HL-60 (cell line): ENCODE data around the gene FGR.
"Not testable (repeated sequence)": the region's sequence is repeated elsewhere in the genome, so short reads cannot be mapped to it uniquely, and the experiment has no call there.

Experiments
- DNase-seq, 2 experiments: peaks; one replicate each; pipeline ENCODE4 v3.0.0-alpha.2; 2010 to 2020; ENCODE audit warnings: low read depth in 1 of 2, low spot score in 1 of 2
- H3K27ac ChIP-seq: fragments of 250-450 bp; sonication (Bioruptor Pico); replicated peaks from 2 replicates; pipeline ENCODE4 v1.5.1; 2020; ENCODE audit warnings: mild to moderate bottlenecking, moderate library complexity
- H3K27me3 ChIP-seq: fragments of 250-450 bp; sonication (Bioruptor Pico); 2 replicates; pipeline ENCODE4 v1.5.1; 2021; ENCODE audit warnings: mild to moderate bottlenecking, moderate library complexity; ENCODE audit not compliant: insufficient read depth, poor library complexity, severe bottlenecking
- H3K4me3 ChIP-seq: replicated peaks from 2 replicates; pipeline ENCODE4 v1.5.1; 2011; ENCODE audit warnings: mild to moderate bottlenecking, control low read depth, low read length; ENCODE audit not compliant: insufficient read depth
- GABPA ChIP-seq: IDR thresholded peaks from 2 replicates; pipeline ENCODE4 v1.6.1; 2012; ENCODE audit warnings: low read depth
- POLR2AphosphoS5 ChIP-seq: IDR thresholded peaks from 2 replicates; pipeline ENCODE4 v1.6.1; 2012; ENCODE audit warnings: low read depth
- SPI1 ChIP-seq: IDR thresholded peaks from 2 replicates; pipeline ENCODE4 v1.6.1; 2012; ENCODE audit warnings: low read depth, mild to moderate bottlenecking, borderline replicate concordance
- TF ChIP-seq, protein P1 (sequence below): IDR thresholded peaks from 2 replicates; pipeline ENCODE4 v1.6.1; 2012; ENCODE audit warnings: low read depth; ENCODE audit not compliant: insufficient replicate concordance
- TF ChIP-seq, protein P2 (sequence below): IDR thresholded peaks from one replicate; pipeline ENCODE4 v1.5.1; 2011; ENCODE audit warnings: low read length, control low read depth, inconsistent platforms; ENCODE audit not compliant: insufficient read depth

FGR gene

DNA sequence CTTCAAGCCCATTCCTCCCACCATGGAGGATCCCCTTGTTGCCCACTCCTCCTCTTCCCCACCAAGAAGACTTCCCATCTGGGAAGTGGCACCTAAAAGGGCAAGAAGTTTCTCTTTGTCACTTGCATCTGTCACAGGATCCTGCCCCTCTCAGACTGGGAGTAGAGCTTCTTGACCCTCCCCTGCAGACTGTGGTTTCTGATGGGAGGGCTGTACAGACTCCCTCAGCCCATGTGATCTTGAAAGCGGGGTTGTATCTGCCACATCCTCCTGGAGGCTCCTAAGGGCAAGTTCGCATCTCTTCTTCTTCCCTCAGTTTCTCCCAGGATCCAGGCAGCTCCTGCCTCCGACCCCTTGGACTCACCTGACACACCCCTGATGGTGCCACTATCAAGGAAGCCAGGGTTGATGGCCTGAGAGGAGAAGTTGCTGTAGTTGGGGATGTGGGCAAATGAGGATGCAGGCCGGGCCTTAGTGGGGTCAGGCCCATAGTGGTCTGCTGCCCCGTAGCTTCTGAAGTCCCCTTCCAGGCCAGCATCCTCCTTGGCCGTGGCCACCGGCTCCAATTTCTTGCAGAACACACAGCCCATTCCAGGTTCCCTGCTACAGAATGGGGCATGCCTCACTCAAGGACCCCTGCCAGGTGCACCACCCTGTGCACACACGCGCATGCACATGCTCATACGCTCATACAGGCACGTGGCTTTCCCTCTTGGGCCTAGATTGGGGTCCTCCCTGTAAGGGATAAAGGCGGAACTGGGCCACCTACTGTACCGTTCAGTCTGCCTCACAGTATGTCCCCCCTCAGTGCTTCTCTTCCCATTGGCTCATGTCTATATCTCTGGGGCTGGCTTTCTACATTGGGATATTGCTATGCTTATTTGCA lies 11.4 kb downstream of the FGR start:
- Histone ChIP-seq H3K27me3 (no peaks in the 10 kb centered on the region), H3K4me3 (no peak overlapping the region), H3K27ac (peak overlapping the region; percentile 85; the same call in 1 of the 2 replicates)
- TF ChIP-seq, protein P1, sequence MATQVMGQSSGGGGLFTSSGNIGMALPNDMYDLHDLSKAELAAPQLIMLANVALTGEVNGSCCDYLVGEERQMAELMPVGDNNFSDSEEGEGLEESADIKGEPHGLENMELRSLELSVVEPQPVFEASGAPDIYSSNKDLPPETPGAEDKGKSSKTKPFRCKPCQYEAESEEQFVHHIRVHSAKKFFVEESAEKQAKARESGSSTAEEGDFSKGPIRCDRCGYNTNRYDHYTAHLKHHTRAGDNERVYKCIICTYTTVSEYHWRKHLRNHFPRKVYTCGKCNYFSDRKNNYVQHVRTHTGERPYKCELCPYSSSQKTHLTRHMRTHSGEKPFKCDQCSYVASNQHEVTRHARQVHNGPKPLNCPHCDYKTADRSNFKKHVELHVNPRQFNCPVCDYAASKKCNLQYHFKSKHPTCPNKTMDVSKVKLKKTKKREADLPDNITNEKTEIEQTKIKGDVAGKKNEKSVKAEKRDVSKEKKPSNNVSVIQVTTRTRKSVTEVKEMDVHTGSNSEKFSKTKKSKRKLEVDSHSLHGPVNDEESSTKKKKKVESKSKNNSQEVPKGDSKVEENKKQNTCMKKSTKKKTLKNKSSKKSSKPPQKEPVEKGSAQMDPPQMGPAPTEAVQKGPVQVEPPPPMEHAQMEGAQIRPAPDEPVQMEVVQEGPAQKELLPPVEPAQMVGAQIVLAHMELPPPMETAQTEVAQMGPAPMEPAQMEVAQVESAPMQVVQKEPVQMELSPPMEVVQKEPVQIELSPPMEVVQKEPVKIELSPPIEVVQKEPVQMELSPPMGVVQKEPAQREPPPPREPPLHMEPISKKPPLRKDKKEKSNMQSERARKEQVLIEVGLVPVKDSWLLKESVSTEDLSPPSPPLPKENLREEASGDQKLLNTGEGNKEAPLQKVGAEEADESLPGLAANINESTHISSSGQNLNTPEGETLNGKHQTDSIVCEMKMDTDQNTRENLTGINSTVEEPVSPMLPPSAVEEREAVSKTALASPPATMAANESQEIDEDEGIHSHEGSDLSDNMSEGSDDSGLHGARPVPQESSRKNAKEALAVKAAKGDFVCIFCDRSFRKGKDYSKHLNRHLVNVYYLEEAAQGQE: no peak
- no peak for TF ChIP-seq GABPA
- TF ChIP-seq, protein P2, sequence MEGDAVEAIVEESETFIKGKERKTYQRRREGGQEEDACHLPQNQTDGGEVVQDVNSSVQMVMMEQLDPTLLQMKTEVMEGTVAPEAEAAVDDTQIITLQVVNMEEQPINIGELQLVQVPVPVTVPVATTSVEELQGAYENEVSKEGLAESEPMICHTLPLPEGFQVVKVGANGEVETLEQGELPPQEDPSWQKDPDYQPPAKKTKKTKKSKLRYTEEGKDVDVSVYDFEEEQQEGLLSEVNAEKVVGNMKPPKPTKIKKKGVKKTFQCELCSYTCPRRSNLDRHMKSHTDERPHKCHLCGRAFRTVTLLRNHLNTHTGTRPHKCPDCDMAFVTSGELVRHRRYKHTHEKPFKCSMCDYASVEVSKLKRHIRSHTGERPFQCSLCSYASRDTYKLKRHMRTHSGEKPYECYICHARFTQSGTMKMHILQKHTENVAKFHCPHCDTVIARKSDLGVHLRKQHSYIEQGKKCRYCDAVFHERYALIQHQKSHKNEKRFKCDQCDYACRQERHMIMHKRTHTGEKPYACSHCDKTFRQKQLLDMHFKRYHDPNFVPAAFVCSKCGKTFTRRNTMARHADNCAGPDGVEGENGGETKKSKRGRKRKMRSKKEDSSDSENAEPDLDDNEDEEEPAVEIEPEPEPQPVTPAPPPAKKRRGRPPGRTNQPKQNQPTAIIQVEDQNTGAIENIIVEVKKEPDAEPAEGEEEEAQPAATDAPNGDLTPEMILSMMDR: no peak
- TF ChIP-seq POLR2AphosphoS5: no peak
- TF ChIP-seq SPI1: no peak
- peak in 1 of 2 experiments; percentile 73 for DNase-seq

DNA sequence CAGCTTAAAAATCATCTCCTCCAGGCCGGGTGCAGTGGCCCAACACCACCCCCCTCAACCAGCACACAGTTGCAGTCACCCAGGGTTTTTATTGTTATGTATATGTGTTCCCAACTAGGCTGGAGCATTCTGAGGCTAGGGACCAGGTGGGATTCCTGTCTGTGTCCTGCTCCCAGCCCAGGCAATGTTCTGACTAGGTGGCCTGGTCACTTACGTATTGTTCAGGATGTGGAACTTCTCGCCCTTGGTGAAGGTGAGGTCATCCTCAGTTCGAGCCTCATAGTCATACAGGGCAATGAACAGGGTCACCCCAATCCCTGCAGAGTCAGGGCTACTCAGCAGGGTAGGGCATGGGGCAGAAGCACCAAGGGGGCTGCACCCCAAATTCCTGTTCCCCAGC lies 12.2 kb downstream of the FGR start:
- Histone ChIP-seq H3K4me3 (no peak overlapping the region), H3K27me3 (no peaks in the 10 kb centered on the region), H3K27ac (0 out of 2 replicates have a peak overlapping the region, but pooled peaks have one; percentile 11)
- TF ChIP-seq, protein P2: no peak
- TF ChIP-seq, protein P1: no peak
- TF ChIP-seq POLR2AphosphoS5: no peak; the same call in 1 of the 2 replicates
- no peak for TF ChIP-seq GABPA
- TF ChIP-seq SPI1: no peak
- no peak for DNase-seq

DNA sequence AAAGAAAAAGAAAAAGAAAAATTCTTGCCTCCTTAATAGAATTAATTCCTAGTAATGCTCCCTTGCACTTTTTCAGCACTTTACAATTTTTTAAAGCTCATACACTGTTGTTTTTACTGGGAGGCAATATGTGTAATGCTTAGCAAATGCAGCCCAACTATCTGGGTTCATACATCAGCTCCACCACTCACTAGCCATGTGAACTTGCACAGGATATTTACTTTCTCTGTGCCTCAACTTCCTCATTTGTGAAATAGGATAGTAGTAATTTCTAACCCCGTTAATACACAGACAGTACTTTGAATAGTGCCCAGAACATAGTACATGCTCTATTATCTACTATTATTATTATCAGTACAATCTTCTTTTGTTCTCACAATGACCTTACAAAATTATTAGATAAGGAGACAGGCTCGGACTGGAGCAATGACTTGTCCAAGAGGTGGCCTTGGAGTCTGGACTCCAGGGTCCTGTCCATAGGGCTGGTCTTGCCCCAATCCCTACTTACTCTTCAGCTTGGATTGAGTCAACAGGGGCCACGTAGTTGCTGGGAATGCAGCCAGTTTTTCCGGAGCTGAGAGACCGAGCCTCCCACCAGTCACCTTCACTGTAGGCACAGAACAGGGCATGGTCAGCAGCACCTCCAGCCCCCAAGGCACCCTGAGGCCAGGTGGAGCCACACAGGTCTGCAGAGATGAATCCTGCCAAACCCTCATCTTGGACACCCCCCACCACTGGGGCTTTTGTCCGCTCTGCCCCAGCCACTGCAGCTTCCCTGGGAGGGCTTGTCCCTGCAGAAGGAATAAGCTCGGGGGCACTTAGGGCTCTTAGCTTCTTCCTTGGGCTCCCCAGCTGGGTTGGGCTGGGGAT lies 13.7 kb downstream of the FGR start:
- no peak overlapping the region; the same call in 1 of the 2 replicates for H3K27ac ChIP-seq
- no peak for DNase-seq
- H3K4me3 ChIP-seq: no peak overlapping the region
- no peak for TF ChIP-seq SPI1
- TF ChIP-seq, protein P2: no peak
- no peak for TF ChIP-seq POLR2AphosphoS5
- TF ChIP-seq GABPA: no peak
- TF ChIP-seq, protein P1: no peak
- no peaks in the 10 kb centered on the region for H3K27me3 ChIP-seq

DNA sequence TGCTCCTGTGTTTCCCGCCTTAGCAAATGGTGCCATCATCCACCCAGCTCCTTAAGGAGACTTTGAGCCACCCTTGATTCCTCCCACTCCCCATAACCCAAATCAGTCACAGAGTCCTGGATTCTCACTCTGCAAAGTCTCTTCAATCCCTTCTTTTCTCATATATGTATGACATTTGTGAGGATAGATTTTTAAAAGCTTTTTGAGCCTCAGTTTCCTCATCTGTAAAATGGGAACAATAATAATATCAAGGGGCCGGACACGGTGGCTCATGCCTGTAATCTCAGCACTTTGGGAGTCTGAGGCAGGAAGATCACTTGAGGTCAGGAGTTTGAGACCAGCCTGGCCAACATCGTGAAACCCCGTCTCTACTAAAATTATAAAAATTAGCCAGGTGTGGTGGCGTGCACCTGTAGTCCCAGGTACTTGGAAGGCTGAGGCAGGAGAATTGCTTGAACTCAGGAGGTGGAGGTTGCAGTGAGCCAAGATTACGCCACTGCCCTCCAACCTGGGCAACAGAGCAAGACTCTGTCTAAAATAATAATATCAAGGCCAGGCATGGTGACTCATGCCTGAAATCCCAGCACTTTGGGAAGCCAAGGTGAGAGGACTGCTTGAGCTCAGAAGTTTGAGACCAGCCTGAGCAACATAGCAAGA lies 15.1 kb downstream of the FGR start:
- peak overlapping the region; percentile 91 for H3K27ac ChIP-seq
- DNase-seq, H3K27me3 ChIP-seq, H3K4me3 ChIP-seq: not testable (repeated sequence)
